ENCODE data around the gene SRR.
"Not testable (repeated sequence)": the region's sequence is repeated elsewhere in the genome, so short reads cannot be mapped to it uniquely, and the experiment has no call there.

Gene SRR, protein sequence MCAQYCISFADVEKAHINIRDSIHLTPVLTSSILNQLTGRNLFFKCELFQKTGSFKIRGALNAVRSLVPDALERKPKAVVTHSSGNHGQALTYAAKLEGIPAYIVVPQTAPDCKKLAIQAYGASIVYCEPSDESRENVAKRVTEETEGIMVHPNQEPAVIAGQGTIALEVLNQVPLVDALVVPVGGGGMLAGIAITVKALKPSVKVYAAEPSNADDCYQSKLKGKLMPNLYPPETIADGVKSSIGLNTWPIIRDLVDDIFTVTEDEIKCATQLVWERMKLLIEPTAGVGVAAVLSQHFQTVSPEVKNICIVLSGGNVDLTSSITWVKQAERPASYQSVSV

DNA sequence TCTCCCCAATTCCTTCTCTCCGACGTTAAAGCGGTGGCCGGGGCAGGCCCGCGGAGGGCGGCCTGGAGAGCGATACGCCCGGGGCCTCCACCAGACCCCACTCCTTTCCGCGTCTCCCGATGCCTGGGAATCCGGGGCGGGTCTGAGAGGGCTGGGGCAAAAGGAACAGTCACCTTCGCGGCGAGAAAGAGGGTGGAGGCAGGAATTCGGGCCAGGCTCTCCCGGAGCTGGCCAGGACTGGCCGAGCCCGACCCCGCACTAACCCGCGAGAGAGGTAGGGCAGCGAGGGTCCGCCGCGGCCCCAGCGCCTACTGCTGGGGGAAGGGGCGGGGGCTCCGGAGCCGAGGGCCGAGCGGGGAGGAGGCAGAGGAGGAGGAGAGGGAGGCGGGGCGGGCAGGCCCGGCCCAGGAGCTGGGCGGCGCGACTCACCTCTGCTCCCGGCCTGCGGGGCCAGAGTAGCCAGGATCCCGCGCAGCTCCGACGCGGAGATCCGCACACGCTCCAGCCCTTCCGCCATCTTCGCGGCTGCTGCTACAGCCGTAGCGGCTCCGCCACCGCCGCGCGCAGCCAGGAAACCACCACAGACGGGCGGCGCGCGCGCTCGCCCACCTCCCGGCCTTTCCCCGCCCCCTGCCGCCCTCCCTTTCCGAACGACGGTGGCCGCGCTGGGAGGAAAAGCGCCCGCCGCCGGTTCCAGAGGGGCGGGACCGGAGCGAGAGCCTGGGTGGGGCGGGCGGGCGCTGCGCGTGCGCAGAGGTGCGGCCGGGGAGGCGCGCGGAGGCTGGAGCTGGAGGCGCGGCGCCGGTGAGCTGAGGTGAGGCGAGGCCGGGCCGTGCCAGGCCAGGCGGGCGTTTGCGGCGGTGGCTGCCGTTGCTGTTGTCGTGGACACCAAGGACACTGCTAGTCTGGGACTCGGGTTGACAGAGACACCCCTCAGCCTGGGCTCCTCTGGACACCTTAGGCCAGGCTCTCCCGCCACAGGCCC is at the start of gene SRR, which contains the start of gene SMG6:
Gene SRR (plus strand): TSS at position 747 of the 985 bp plus-strand sequence. CDS start 11,611 bp downstream, outside the sequence.
Gene SMG6 (minus strand): TSS at position 582 of the 985 bp plus-strand sequence. CDS start 65 bp downstream, at position 517.
- DNase-seq (ENCODE audit: low read depth) = peak; percentile 59

DNA sequence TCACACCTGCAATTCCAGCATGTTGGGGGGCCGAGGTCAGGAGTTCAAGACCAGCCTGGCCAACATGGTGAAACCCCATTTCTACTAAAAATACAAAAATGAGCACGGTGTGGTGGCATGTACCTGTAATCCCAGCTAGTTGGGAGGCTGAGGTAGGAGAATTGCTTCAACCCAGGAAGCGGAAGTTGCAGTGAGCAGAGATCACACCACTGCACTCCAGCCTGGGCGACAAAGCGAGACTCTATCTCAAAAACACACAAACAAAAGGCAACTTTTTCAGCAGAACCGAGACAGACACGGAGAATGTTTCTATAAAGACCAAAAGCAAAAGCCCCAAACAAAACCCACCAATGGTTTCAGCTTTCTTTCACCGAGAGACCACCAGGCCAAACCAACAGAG is 44.9 kb upstream of the SRR start:
- not testable (repeated sequence) for DNase-seq (ENCODE audit: low read depth)

DNA sequence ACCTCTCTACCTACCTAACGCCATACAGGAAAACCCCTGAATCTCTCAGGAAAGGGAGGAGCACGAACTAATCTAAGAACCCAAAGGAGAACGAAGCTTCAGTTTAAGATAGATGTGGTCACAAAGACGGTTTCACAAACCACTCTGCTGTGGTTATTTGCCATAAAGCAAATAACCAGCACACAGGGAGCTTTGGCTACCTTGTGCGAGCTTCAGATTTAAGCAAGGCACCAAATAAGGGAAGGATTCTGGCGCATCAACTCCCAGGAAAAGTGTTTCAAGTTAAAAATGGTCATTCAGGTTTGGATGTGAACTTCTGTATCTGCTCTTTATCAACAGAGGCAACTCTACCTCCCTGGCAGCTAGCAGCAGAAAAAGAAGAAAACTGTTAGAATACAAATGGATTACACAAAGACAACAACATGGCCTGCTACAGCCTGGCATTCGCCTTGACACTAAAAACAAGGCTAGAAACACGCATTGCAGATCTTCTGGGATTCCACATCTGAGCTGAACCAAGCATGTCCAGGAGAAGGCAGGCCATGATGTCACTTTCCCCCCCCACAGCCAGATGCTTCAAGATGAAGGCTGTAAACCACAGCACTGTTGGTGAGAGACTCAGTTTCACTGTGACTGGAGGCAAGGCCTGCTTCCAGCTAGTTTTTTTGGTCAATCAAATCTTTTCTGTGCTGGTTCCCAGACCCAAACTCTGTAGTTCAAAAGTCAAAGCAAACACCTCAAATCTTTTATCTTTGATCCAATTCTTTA is 43.8 kb upstream of the SRR start:
- DNase-seq (ENCODE audit: low read depth) = no peak

DNA sequence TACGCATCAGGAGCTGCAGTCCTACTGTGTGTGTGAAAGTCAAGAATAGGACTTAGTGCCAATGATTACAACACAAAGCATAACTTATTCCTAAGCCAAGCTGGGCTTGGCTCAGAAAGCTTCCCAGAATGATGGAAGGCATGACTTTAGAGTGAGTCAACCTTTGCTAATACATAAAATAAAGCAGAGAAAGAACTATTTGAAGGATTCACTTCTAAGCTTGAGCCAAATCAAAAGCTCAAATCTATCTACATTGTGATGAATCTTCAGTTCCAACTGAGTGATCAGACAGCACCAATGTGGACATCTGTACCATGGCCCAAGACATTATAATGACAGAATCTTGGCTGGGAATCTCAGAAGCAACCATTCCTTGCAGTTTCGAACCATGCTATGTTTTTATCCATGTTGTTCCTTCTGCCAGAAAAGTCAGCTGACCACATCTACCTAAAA is 41.6 kb upstream of the SRR start:
- peak; percentile 56 for DNase-seq (ENCODE audit: low read depth)

DNA sequence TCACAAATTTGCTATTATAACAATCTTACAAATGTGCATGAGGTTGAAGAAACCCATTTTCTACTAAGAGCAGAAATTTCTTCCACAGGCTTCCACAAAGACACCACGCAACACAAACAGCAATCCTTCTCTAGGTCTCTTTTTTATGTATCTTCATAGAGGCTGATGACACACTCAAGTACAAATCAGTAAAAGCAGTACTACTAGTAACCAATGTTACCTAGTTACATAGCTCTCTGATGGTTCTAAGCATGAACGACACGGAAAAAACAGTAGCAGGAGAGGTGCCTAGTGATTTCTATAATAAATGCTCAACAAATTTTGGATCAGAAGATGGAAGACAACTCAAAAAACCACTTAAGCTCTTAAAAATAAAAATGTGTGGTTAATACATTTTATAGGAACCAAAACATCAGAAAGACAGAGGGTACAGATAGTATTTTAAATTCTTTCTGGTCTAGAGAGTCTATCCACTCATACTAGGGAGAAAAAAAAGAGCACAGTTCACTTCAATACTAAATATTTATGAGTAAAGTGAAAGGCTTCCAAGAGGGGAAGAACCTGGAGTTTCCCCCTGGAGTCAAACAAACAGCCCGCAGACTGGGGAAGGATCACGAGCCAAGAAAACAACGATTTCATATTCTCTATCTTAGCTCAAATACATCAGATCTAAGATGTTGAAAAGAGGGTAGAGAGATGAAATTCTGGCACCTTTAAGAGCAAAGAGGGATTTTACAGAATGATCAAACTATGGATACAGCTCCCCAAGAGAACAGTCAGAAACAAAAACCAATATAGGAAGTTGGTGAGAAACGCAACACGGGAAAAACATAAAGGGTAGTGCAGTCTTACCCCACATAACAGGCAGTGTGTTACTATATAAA is 40.3 kb upstream of the SRR start:
- DNase-seq (ENCODE audit: low read depth) = no peak

DNA sequence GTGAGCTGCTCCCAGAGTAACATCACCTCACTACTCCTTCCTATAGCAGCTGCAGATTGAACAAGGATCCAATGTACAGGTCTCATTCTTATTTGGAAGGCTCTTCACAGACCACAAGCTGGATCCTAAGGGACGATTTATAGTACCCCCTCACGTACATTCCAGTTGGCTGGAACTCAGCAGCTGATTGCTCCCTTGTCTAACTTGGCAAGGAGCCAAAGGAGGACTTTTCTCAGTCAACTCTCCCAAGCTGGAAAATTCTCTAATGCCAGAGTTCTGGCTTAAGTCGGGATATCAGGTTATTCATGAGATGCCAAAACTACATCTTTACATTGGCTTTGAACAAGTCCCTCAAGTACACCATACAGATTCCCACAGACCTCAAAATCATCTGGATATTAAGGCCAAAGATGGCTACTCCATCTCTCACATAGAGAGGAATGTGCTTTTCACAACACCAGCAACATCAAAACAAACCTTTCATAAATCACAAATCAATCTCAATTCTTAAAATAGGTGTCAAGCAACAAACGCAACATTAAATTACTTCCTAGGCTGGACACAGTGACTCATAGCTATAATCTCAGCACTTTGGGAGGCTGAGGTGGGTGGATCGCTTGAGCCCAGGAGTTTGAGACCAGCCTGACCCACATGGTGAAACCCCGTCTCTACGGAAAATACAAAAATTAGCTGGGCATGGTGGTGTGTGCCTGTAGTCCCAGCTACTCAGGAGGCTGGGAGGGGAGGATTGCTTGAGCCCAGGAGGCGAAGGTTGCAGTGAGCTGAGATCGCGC is 39.5 kb upstream of the SRR start:
- no peak for DNase-seq (ENCODE audit: low read depth)

DNA sequence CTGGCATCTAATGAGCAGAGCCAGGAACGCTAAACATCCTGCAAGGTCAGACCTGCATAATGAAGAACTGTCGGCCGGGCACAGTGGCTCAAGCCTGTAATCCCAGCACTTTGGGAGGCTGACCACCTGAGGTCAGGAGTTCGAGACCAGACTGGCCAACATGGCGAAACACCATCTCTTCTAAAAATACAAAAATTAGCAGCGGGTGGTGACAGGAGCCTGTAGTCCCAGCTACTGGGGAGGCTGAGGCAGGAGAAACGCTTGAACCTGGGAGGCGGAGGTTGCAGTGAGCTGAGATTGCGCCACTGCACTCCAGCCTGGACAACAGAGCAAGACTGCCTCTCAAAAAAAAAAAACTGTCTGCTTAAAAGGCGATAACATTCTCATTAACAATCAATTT is 38.6 kb upstream of the SRR start:
- not testable (repeated sequence) for DNase-seq (ENCODE audit: low read depth)

DNA sequence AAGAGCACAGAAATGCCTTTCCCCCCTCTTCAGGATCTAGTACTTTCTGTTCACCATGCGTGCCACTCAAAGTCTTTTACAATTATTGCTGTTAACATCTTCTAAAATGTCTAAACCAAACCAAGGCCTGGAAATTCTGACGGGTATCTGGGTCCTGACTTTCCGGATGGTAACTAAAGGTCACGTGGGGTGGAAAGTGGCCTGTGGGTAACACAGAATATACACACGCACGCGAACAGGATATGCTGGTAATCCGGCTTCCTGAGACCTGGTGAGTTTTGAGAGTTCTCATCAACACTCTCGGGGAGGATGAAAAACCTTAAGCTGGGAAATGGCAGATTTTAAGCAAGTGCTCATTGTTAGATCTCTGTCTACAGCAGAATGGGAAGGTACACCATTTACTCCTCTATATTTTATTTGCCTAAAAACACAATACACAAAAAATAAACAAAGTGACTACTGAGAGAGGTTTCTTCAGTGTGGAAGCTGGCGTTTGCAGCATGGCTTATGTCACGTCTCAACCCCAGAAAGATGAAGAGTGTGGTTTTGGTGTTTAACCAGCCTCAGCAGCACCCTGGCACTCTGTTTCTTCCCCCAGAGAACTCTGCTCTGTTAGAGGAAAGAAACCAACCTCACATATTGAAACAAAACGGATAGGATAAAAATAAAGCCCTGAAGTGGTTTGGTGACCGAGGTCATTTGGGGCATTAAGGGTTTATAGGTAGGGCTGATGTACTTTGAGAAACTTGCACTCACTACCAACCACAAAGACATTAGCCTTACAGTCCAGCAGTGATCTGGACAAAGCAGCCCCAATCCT is 37.5 kb upstream of the SRR start:
- DNase-seq (ENCODE audit: low read depth) = no peak

DNA sequence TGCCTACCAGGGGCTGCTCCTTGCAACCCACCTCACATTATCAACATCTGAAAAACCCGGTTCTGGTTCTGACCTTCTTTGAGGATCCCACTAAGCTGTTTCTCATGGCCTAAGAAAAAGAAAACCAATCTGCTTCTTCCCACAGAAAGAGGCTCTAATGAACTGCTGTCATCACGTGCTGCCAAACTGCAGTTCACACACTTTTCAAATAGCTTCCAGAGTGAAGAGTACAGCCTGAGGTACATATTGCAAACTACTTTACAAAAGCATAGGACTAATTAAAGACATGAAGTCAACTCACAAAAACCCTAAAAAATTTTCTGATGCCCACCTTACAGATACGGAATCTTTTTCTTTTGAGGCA is 36.9 kb upstream of the SRR start:
- DNase-seq (ENCODE audit: low read depth) = no peak

DNA sequence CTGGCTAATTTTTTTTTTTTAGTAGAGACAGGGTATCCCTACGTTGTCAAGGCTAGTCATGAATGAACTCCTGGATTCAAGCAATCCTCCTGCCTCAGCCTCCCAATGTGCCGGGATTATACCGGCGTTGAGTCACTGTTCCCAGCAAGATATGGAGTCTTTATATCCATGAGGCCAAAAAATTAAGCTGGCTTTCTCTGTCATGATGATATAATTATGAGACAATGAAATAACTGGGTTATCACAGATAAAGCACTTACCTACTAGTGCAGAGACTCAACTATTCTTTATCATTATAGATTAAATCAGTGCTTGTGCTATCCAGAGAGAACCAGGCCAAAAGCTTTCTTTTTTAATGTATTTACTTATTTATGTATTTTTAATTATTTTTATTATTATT is 36.4 kb upstream of the SRR start:
- no peak for DNase-seq (ENCODE audit: low read depth)

DNA sequence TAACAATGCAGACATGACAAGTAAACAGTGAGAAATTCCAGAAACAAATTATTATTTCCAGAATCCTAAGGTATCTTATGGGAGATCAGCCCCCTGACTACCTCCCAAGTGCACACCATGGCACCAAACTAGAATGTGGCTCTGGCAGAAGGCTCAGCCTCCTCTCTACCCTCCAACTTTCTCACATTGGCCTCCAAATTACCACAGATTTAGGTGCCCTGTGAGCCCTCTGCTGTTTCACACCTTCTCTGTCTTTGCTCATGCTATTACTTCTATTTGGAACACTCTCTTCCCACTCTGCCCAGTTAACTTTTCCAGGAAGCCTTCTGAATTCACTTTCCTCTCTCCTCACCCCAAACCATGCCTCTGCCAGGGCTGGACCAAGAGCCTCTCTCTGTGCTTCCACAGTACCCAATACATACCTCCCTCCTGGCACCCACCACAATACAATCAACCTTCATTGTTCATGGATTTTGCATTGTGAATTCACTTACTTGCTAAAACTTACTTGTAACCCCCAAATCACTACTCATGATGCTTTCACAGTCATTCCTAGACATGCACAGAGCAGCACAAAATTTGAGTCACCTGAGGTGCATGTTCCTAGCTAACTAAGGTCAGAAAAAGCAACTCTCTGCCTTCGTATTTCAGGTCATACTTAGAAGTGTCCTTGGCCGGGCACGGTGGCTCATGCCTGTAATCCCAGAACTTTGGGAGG is 31.6 kb upstream of the SRR start:
- DNase-seq (ENCODE audit: low read depth) = no peak

DNA sequence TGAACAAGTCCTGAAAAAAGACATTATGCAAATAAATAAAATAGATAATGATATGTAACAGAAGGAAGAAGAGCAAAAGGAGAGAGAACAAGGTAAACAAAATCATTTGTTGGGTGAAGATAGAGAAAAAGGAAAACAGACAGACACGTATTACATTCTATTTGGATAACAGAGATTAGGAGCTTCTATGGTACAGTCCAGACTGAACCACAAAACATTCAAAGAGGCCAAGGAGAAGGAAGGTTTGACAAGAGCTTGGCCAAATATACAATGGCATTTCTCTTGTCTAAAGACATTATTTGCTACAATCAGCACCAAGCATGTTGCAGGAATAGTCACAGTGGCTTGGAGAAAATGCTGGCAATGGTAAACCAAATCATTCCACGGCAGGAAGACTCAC is 29.3 kb upstream of the SRR start:
- no peak for DNase-seq (ENCODE audit: low read depth)

DNA sequence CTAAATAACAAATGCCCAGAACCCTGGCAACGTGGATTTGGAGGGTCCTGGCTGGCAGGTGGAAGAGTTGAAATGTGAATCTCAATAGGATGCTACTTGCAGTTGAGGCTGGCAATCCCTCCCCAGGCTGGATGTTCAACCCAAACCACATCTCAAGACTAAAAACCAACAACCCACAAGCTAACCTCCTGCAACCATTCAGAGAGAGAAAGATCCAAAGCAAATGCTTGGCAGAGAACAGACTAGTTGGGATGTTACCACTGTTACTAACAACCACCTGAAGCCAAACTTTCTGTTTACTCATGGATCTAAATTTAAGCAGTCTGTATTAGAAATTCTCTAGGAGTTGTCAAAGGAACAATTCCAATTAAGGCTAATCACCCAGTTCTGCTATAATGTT is 28.0 kb upstream of the SRR start:
- DNase-seq (ENCODE audit: low read depth) = no peak

DNA sequence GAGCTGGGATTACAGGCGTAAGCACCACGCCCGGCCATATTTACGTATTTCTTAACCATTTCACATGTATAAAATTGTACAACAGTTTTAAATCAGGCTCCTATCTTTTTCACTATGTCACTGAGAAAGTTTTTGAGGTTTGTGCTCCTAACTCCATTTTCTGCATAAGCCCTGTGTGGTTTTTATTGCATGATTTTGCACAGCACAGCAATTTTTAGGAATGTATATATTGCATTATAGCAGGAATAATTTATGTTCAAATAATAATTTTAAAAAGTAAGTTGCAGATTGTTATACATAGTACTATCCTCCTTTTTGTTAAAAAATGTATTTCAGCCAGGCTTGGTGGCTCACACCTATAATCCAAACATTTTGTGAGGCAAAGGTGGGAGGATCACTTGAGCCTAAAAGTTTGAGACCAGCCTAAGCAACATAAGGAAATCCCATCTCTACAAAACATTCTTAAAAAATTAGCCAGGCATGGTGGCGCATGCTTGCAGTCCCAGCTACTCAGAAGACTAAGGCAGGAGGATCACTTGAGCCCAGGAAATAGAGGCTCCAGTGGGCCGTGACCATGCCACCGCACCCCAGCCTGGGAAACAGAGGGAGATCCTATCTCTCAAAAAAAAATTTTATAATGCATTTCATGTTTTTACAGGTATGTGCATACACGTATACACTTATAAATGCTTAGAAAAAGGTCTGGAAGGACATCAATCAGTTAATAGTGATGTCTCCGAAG is 26.1 kb upstream of the SRR start:
- DNase-seq (ENCODE audit: low read depth) = no peak

DNA sequence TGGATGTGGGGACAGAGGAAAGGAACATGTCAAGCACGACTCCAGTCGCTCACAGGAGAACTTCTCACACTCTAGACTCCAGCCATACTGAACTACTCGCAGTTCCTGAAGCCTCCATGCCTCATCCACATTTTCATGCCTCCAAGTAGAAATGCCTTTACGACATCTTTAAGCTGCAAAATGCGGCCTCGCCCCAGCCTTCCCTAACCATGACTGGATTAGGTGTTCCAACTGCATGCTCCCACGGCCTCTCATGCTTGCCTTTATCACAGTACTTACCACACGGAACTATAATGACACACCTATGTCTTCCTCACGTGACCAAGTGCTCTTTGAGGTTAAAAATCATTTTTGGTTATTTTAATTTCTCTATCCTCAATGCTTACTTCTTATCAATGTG is 24.0 kb upstream of the SRR start:
- no peak for DNase-seq (ENCODE audit: low read depth)

DNA sequence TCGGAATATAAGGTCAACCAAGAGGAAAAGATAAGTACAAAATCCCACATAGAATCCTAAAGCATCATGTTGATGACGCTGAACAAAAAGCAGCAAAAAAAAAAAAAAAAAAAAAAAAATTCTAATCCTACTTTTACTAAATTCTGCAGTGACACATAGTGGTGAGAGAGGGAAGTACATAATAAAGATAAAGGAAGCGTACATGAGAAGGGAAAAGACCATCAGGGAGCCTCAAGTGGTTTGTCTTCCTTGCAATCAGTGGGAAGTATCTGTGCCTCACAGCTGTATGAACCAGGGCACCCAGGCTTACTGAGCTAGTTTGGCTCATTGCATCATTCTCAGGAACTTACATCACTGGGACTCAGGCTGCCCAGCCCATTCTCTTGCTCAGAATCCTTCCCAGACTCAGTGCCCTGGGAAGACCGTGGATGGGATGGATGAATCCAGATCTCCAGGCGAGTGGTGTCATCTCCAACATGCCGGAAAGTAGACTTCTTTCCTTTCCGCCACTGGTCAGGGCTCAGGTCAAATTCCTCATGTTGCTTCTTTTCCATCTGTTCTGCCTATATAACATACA is 21.4 kb upstream of the SRR start:
- DNase-seq (ENCODE audit: low read depth) = peak; percentile 78

DNA sequence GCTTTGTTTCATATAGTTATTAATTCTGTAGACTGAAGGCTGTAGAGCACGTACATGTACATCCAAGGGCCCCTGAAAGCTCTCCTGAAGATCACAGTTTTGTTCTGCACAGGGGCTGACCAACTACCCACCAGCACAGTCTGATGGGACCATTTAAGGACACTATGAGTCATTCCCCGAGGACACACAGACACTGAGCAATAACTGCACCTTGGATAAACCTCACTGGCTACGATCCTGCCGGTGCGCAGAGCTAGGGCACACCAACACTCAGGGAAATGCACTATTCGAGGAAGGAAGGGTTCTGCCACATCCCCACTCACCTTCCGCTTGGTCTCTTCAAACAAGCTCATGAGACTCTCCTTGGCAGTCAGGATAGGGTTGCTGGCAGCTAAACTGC is 20.4 kb upstream of the SRR start:
- no peak for DNase-seq (ENCODE audit: low read depth)
